Glutamatergic neuron (in vitro differentiated cells): ENCODE data around the gene KIF13A. TPM values are rescaled to one million over a fixed set of nuclear protein-coding genes. Genes with fewer than 3 reads are reported as not detected.

Source experiments
- DNase-seq: peaks from one replicate; pipeline ENCODE4 v3.0.0; 2022
- H3K27ac Mint-ChIP-seq: one replicate; pipeline ENCODE4 v1.8.0; 2020; ENCODE audit warnings: mild to moderate bottlenecking, mixed read lengths, inconsistent platforms; ENCODE audit not compliant: unreplicated experiment
- H3K27me3 Mint-ChIP-seq: one replicate; pipeline ENCODE4 v1.8.0; 2020; ENCODE audit warnings: mild to moderate bottlenecking, moderate library complexity, mixed read lengths, inconsistent platforms; ENCODE audit not compliant: unreplicated experiment
- H3K36me3 Mint-ChIP-seq: one replicate; pipeline ENCODE4 v1.8.0; 2020; ENCODE audit warnings: mild to moderate bottlenecking, mixed read lengths, inconsistent platforms; ENCODE audit not compliant: unreplicated experiment
- H3K4me1 Mint-ChIP-seq: one replicate; pipeline ENCODE4 v1.8.0; 2020; ENCODE audit warnings: mild to moderate bottlenecking, low read depth, mixed read lengths, inconsistent platforms; ENCODE audit not compliant: unreplicated experiment
- H3K4me3 Mint-ChIP-seq: one replicate; pipeline ENCODE4 v1.8.0; 2020; ENCODE audit warnings: mild to moderate bottlenecking, mixed read lengths, inconsistent platforms; ENCODE audit not compliant: unreplicated experiment
- H3K9me3 Mint-ChIP-seq: one replicate; pipeline ENCODE4 v1.8.0; 2020; ENCODE audit warnings: mild to moderate bottlenecking, moderate library complexity, mixed read lengths, inconsistent platforms; ENCODE audit not compliant: unreplicated experiment
- CTCF ChIP-seq: fragments of 200-600 bp; sonication (generic); IDR thresholded peaks from one replicate; pipeline ENCODE4 v1.5.0; 2021; ENCODE audit not compliant: partially characterized antibody, unreplicated experiment
- total RNA-seq: library from RNA; stranded (reverse); fragmentation: NEBNext Ultra II Directional; extraction: Animal tissue kit (Norgen Biotek cat#: 25700); gene quantifications from one replicate; pipeline ENCODE4 v1.2.1, GENCODE V29; 2021; ENCODE audit not compliant: unreplicated experiment

The KIF13A gene
- total RNA-seq, 1 donor from 2014 or later, result 26.7 TPM

GRCh38 chr6:17933716-17934115 is 53.7 kb downstream of the KIF13A start:
- no peak overlapping the region for H3K4me3 Mint-ChIP-seq
- no peak for DNase-seq
- H3K9me3 Mint-ChIP-seq, result no peaks in the 10 kb centered on the region
- peaks cover 2% of the 10 kb centered on the region for H3K27me3 Mint-ChIP-seq
- H3K4me1 Mint-ChIP-seq, result peaks cover 14% of the 10 kb centered on the region
- H3K36me3 Mint-ChIP-seq, result no peaks in the 10 kb centered on the region
- TF ChIP-seq CTCF, result no peak
- H3K27ac Mint-ChIP-seq, result no peak overlapping the region

GRCh38 chr6:17932330-17932852 is 55.0 kb downstream of the KIF13A start:
- DNase-seq, result no peak
- peaks cover 14% of the 10 kb centered on the region for H3K4me1 Mint-ChIP-seq
- no peak overlapping the region for H3K4me3 Mint-ChIP-seq
- TF ChIP-seq CTCF, result no peak
- no peaks in the 10 kb centered on the region for H3K27me3 Mint-ChIP-seq
- no peaks in the 10 kb centered on the region for H3K36me3 Mint-ChIP-seq
- no peaks in the 10 kb centered on the region for H3K9me3 Mint-ChIP-seq
- H3K27ac Mint-ChIP-seq, result no peak overlapping the region

- no peaks in the 10 kb centered on the region for H3K27me3 Mint-ChIP-seq
- no peaks in the 10 kb centered on the region for H3K36me3 Mint-ChIP-seq
- no peak overlapping the region for H3K4me3 Mint-ChIP-seq
- no peak for TF ChIP-seq CTCF
- no peak for DNase-seq
- H3K27ac Mint-ChIP-seq, result no peak overlapping the region
- H3K4me1 Mint-ChIP-seq, result peaks cover 11% of the 10 kb centered on the region
- no peaks in the 10 kb centered on the region for H3K9me3 Mint-ChIP-seq
These were observed 56.2 kb downstream of the KIF13A start for GRCh38 chr6:17931227-17931626.

GRCh38 chr6:17930321-17930993 is 57.0 kb downstream of the KIF13A start:
- Mint-ChIP-seq H3K4me3 (no peak overlapping the region), H3K27me3 (no peaks in the 10 kb centered on the region)

More at GRCh38 chr6:17930321-17930993, 57.0 kb downstream of the KIF13A start:
- Mint-ChIP-seq H3K27ac (no peak overlapping the region), H3K4me1 (peaks cover 10% of the 10 kb centered on the region), H3K36me3 (no peaks in the 10 kb centered on the region), H3K9me3 (no peaks in the 10 kb centered on the region)
- no peak for DNase-seq
- TF ChIP-seq CTCF, result no peak
